ENCODE data around the gene DDAH1.
"Not testable (repeated sequence)": the region's sequence is repeated elsewhere in the genome, so short reads cannot be mapped to it uniquely, and the experiment has no call there.

DNA sequence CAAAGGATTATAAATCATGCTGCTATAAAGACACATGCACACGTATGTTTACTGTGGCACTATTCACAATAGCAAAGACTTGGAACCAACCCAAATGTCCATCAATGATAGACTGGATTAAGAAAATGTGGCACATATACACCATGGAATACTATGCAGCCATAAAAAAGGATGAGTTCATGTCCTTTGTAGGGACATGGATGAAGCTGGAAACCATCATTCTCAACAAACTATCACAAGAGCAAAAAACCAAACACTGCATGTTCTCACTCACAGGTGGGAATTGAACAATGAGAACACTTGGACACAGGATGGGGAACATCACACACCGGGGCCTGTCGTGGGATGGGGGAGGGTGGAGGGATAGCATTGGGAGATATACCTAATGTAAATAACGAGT is 117.7 kb downstream of the DDAH1 start:
- not testable (repeated sequence) for TF ChIP-seq POLR2A, CTCF, EP300, POLR2AphosphoS5 (IDR thresholded peaks at IDR 0.05)

Data from gastroesophageal sphincter (tissue), 3 donors.